ELR (cell line): ENCODE measurements around the gene PCYT1A.
"Not testable (repeated sequence)": the region's sequence is repeated elsewhere in the genome, so short reads cannot be mapped to it uniquely, and the experiment has no call there.

Experiments
- DNase-seq: peaks from one replicate; pipeline ENCODE4 v3.0.0-alpha.2; 2015; ENCODE audit warnings: low read depth

Gene PCYT1A

GRCh38 chr3:196287440-196288140, at the start of gene PCYT1A:
TSS of gene PCYT1A (minus strand) at chr3:196287726. CDS start at chr3:196270531, 17,195 bp downstream.
- peak; percentile 98 for DNase-seq

DNA sequence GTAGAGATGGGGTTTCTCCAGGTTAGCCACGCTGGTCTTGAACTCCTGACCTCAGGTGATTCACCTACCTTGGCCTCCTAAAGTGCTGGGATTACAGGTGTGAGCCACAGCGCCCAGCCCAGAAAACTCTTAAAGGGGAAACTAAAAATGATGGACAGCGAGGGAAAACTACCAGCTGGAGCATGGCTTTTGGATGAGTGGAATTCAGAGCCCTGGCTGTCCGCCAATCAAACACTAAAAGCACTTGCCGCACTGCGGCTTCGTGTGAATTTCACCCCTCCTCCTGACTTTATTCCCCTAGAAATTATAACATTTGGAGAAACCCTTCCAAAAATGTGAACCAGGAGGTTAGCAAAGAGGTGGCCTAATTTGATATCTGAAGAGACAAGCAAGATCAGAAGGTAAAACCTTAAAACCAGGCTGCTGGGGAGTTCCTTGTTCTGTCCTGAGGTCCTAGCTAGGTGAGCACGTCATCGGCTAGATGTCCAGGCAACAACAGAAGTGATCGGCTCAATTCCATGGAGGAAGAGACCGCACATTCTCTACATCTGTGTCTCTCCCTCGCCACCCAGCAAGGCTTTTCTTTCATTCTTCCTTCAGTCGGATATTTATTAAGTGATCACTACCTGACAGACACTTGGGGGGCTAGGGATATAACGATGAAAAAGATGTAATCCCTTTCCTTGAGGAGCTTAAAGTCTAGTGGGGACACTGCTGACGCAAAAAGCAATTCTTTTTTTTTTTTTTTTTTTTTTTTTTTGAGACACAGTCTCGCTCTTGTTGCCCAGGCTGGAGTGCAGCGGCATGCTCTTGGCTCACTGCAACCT, 49.0 kb upstream of the PCYT1A start:
- no peak for DNase-seq

GRCh38 chr3:196335503-196335948, 48.0 kb upstream of the PCYT1A start:
- DNase-seq, result no peak

GRCh38 chr3:196334982-196335381, 47.5 kb upstream of the PCYT1A start:
- no peak for DNase-seq

- DNase-seq, result no peak
Observed at GRCh38 chr3:196332168-196332567, 44.6 kb upstream of the PCYT1A start.

GRCh38 chr3:196327405-196327804, 39.9 kb upstream of the PCYT1A start:
- no peak for DNase-seq

DNA sequence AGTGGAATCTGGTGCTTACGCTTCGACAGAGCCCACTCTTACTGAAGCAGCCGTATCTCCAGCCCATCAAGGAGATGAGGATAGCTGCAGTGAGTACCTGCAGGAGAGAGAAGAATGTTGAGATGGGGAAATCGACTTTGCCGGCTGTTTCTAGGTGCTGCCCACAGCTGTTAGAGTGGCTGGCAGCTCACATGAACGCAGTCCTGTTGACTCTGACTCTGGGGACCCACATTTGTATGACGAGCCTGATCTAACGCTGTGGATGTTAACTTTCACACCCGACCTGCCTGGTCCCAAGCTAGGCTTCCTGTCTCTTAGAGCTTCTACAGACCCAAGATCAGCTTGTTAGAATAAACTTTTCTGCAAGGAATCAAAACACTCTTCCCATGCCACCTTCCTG, 39.4 kb upstream of the PCYT1A start:
- no peak for DNase-seq

DNA sequence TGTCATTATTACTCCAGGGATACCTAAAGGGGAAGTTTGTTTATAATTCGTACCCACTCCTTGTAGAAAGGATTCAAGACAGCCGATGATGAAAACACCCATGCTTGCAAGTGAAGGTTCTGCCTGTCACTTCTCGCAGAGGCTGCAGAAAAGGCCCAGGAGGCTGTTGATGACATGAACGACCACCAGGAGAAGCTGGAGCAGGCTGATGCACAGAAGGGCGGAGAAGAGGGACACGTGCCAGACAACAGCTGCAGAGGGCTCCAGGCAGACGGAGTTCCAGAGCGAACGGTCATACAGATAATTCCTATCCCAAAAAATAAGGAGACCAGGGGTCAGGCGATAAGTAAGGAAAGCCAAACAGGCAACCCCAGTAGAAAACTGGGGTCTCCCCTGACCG, 36.2 kb upstream of the PCYT1A start:
- DNase-seq, result peak; percentile 56

DNA sequence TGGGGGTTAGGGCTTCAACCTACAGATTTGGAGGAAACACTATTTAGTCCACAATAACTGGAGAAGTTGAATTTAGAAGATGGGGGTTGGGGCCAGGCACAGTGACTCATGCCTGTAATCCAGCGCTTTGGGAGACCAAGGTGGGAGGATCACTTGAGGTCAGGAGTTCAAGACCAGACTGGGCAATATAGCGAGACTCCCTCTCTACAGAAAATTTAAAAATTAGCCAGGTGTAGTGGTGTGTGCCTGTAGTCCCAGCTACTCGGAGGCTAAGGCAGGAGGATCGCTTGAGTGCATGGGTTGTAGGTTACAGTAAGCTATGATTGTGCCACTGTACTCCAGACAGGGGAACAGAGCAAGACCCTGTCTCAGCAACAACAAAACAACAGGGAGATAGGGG, 35.5 kb upstream of the PCYT1A start:
- DNase-seq, result no peak

GRCh38 chr3:196321162-196321561, 33.6 kb upstream of the PCYT1A start:
- DNase-seq, result no peak

- no peak for DNase-seq
Observed at GRCh38 chr3:196320137-196320536, 32.6 kb upstream of the PCYT1A start.

GRCh38 chr3:196317687-196318467, 30.4 kb upstream of the PCYT1A start, which contains the start of gene DYNLT2B:
TSS of gene DYNLT2B (minus strand) at chr3:196318240. CDS start at chr3:196318152, 88 bp downstream.
- DNase-seq, result peak; percentile 93

GRCh38 chr3:196316799-196317686, 29.5 kb upstream of the PCYT1A start:
- DNase-seq, result not testable (repeated sequence)

GRCh38 chr3:196315821-196316220, 28.3 kb upstream of the PCYT1A start:
- no peak for DNase-seq

DNA sequence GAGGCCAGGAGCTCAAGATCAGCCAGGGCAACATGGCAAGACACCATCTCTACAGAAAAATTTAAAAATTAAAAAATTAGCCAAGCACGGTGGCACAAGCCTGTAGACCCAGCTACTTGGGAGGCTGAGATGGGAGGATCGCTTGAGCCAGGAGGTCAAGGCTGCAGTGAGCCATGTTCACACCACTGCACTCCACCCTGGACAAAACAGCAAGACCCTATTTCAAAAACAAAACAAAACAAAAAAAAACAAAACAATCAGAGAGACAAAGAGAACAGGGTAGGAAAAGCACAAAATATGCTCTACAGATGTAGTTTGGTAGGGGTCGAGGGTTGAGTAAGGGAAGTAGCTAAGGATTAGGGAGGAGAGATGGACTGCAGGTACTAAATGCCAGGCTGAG, 27.1 kb upstream of the PCYT1A start:
- DNase-seq, result no peak

DNA sequence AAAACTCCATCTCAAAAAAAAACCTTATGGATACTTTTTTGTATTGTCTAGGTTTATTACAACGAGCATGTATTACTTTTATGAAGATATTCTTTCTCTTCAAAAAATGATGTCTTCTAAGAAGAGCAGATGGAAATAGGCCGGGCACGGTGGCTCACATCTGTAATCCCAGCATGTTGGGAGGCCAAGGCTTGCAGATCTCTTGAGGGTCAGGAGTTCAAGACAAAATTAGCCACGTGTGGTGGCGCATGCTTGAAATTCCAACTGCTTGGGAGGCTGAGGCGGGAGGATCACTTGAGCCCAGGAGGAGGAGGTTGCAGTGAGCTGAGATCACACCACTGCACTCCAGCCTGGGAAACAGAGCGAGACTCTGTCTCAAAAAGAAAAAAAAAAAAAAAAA, 26.6 kb upstream of the PCYT1A start:
- not testable (repeated sequence) for DNase-seq

- not testable (repeated sequence) for DNase-seq
Observed at GRCh38 chr3:196302960-196303359, 15.4 kb upstream of the PCYT1A start.

GRCh38 chr3:196302551-196302950, 15.0 kb upstream of the PCYT1A start:
- not testable (repeated sequence) for DNase-seq

DNA sequence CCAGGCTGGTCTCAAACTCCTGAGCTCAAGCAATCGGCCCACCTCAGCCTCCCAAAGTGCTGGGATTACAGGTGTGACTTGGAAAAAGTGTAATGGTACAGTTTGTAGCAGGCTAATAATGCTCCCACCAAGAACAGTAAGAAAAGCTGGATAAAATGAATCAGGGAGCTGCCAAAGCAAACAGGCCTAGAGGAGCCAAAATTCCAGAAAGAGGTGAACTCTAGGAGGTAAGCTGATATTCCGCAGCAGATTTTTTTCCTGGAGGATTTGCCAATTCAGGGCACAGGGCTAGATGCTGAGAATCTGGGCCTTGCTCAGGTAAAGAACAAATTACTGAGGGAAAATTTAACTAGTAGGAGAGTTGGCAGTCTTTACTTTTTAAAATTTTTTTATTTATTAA, 11.0 kb upstream of the PCYT1A start:
- no peak for DNase-seq

GRCh38 chr3:196292286-196292923, 4.9 kb upstream of the PCYT1A start:
- no peak for DNase-seq

- DNase-seq, result no peak
Observed at GRCh38 chr3:196288141-196288460, 575 bp upstream of the PCYT1A start.
